AG20443 (cell line): ENCODE measurements around the gene PPP1R10.
A peak's percentile ranks its signal among the peaks of the same experiment; 100 is the strongest.

Experiments used
- DNase-seq: peaks from one replicate; pipeline ENCODE4 v3.0.0; 2012; ENCODE audit warnings: low spot score, mixed read lengths

Gene PPP1R10

GRCh38 chr6:30598912-30599624 lies 18.0 kb downstream of the PPP1R10 start:
- DNase-seq: no peak

- DNase-seq: peak; percentile 81
These were observed 19.5 kb downstream of the PPP1R10 start for GRCh38 chr6:30597315-30598144.

DNA sequence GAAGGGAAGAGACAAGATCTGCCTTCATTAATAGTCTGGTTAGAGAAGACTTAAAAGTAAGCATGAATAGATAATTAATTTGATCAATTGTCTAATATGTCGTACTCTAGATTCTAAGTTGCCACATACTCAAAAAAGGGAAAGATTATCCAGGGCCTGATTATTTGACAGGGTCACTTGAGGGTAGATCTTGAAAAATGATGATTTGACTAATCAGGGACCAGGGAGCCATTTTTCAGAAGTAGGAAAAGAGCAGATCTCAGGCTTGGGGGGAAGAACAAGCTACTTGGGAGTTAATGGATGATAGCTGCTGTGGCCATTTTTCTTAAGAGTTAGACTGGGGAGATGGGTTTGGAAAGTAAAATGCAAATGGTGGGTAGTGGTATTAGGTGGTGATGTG lies 24.8 kb downstream of the PPP1R10 start:
- no peak for DNase-seq

- DNase-seq: peak; percentile 69
These were observed 26.0 kb downstream of the PPP1R10 start for GRCh38 chr6:30591008-30591407.

DNA sequence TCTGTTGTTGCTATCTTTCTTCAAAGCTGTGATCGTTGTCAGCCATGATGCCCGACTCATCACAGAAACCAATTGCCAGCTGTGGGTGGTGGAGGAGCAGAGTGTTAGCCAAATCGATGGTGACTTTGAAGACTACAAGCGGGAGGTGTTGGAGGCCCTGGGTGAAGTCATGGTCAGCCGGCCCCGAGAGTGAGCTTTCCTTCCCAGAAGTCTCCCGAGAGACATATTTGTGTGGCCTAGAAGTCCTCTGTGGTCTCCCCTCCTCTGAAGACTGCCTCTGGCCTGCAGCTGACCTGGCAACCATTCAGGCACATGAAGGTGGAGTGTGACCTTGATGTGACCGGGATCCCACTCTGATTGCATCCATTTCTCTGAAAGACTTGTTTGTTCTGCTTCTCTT lies 26.5 kb downstream of the PPP1R10 start:
- no peak for DNase-seq

- no peak for DNase-seq
These were observed 27.2 kb downstream of the PPP1R10 start for GRCh38 chr6:30589754-30590358.

DNA sequence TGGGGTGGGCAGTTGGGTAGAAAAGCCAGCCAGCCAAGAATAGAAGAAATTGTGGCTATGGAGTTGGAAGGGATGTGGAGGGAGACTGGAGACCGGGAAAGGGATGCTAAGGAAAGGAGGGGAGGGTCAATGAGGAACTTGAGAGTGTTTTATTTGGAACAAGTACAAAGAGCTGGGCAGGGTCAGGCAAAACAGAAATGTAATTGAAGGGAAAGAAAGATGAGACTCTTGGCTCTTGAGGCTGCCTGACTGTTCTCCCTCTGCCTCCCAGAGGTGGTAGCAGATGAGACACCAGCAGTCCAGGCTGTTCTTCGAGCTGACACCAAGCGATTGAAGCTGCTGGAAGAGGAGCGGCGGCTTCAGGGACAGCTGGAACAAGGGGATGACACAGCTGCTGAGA lies 33.1 kb downstream of the PPP1R10 start:
- no peak for DNase-seq

DNA sequence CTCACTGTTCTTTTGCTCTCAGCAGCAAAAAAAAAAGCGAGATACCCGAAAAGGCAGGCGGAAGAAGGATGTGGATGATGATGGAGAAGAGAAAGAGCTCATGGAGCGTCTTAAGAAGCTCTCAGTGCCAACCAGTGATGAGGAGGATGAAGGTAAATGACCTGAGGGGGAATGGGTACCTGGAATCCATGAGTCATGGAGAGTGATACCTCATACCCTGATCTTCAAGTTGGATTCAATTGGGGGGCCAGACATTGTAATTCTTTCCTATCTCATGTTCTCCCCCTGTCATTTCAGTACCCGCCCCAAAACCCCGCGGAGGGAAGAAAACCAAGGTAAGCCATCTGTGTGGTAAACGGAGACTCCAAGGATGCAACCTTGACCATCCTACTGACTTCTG lies 39.0 kb downstream of the PPP1R10 start:
- no peak for DNase-seq

- DNase-seq: no peak
These were observed 43.9 kb downstream of the PPP1R10 start for GRCh38 chr6:30573113-30573512.

DNA sequence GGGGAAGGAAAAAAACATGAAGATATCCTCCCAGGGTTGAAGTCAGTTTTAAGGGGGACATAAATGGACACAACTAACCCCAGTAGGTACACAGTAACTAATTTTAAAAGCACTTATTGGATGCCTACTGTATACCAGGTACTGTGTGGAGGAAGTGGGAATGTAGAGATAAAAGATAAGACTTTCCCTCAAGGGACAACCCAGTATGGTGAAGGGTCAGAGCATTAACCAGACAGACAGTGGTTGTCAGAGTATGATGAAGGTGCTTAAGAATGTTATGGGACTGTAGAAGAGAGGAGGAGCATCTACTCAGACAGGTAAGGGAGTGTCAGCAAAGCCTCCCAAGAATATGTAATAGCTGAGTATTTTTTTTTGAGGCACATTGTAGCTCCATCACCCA lies 44.9 kb downstream of the PPP1R10 start:
- DNase-seq: no peak

DNA sequence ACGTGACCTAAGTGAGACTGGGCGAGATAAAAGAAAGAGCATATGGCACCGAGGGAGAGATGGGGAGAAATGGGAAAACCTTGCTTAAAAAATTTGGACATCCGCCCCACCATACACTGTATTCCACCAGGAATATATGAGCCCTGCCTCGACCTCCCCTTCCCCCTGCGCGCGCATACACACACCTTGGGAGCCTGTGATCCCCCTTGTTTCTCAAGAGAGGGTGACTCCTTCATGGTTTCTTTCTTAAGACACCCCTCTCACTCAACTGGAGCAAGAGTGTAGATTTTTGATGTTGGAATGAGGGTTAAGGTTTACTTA lies 45.3 kb downstream of the PPP1R10 start:
- DNase-seq: no peak

DNA sequence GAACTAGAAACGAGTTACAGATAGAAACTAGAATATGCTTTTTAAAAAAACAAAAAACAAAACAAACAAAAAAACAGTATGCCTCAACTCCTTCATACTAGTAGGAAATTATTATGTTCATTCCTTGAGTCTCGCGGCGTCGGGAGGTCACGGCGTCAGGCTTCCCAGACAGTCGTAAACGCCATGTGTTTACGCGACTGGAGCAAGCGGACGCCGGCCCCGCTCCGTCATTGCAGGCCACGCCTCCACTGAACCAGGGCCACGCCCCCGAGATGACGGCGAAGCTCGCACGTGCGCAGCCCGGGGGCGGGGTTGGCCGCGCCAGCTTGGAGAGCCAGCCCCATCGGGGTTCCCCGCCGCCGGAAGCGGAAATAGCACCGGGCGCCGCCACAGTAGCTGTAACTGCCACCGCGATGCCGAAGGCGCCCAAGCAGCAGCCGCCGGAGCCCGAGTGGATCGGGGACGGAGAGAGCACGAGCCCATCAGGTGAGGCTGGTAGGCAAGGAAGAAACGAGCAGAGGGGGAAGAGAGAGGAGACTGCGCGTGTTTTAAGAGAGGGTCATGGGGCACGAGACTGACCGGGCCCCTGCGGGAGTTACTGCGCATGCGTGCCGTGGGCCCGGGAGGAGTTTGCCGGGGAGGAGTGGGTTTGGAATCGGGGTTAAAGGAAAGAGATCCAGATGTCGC lies 45.8 kb downstream of the PPP1R10 start, which contains the start of gene ABCF1:
ABCF1 (plus strand) TSS at position 368 of the 687 bp plus-strand sequence; CDS start at position 414, 46 bp downstream.
- DNase-seq: peak; percentile 100

DNA sequence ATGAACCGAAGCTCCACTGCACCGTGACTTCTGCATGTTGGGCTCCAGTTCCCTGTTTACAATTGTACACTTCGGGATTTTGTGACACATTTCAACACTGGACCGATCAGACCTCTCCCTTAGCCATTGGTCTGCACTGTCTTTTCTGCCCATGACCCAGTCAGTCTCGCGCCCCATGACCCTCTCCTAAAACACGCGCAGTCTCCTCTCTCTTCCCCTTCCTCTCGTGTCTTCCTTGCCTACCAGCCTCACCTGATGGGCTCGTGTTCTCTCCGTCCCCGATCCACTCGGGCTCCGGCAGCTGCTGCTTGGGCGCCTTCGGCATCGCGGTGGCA lies 46.3 kb downstream of the PPP1R10 start:
- DNase-seq: peak; percentile 29

GRCh38 chr6:30570263-30570662 lies 46.8 kb downstream of the PPP1R10 start:
- no peak for DNase-seq

DNA sequence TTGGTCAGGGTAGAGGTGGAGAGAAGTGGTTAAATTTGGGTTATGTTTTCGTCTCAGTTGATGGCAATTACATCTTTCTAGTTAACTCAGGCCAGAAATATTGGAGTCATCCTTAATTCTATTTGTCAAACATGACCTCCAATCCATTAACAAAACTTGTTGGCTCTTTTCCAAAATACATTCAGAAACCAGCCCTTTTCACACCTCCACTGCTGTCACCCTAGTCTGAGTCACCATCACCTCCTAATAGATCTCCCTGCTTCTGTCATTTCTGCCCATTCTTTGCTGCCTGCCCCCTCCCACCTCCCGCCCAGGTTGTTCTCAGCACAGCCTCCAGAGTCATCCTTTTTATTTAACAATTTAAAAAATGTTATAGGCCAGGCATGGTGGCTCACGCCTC lies 48.8 kb downstream of the PPP1R10 start:
- no peak for DNase-seq

- DNase-seq: no peak
These were observed 51.3 kb downstream of the PPP1R10 start for GRCh38 chr6:30565772-30566171.

DNA sequence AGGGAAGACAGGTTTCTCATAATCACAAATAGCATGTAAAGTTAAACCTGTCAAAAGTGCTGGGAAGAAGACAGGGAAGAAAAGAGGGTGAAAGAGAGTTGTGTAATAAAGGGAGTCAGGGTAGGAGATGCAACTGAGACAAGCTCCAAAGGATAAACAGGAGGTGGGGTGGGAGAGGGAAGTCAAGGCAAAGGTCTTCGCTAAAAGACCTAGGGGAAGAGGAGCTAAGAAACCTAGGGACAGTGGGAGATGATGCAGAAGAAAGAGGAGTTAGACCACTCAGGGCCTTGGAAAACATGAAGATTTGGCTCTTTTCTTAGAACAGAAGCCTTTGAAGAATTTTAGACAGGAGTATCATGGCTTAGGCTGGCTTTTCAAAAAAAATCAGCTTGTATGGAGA lies 52.9 kb downstream of the PPP1R10 start:
- no peak for DNase-seq

- no peak for DNase-seq
These were observed 54.3 kb downstream of the PPP1R10 start for GRCh38 chr6:30562470-30563425.

- DNase-seq: no peak
These were observed 56.1 kb downstream of the PPP1R10 start for GRCh38 chr6:30560930-30561329.

DNA sequence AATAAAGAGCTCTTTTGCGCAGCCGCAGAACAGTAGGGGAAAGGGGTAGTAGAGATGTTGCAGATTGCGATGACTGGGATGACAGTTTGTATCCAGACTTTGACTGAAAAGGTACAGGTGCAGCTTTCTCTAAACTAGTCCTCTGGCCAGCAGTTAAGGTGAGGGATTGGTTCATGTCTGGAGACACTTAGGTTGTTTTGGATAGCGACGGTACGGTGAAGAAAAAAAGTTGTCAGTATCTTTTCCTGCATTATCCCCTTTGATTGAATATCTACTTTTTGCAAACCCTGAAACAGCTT lies 59.4 kb downstream of the PPP1R10 start:
- peak; percentile 45 for DNase-seq

DNA sequence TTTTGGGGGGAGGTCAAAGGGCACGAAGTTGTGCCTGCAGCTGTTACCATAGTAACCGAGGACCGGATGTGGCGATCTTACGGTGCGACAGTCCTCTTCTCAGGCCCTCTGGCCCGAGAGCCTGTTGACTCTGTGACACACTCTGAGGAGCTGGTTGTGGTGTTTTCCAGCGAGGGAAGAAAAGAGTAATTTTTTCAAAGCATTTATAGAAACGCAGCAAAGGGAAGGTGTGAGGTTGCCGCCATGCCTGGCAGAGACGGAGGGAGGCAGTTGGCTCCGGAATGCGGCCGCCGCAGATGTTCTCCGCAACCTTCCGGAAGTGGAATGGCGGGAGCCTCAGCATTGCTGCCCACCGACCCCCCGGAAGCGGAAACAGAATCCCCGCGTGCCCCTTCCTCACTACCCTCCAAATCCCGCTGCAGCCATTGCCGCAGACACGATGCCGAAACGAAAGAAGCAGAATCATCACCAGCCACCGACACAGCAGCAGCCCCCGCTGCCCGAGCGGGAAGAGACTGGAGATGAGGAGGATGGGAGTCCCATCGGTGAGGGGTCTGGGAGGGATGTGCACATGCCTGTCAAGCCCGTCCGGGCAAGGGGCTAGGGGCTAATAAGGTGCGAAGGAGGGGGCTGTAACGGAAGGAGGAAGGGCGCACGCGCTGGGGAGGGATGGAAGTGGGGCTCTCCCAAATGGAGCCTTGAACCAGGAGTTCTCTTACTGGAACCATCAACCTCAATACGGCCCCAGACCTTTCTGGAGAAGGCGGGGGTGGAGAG lies 59.9 kb downstream of the PPP1R10 start, which contains the start of gene PRR3:
PRR3 (plus strand) TSS at position 390 of the 777 bp plus-strand sequence; CDS start at position 440, 50 bp downstream.
- peak; percentile 93 for DNase-seq
